ENCODE results near the gene KCNQ4. TPM values are rescaled to one million over a fixed set of nuclear protein-coding genes. Genes with fewer than 3 reads are reported as not detected.

KCNQ4 gene
- total RNA-seq, 1 donor from 2014 or later: under 0.01 TPM

GRCh38 chr1:40836283-40836682 is 52.7 kb downstream of the KCNQ4 start:
- TF ChIP-seq CTCF (IDR thresholded peaks at IDR 0.05; ENCODE audit: insufficient read depth, low read length, severe bottlenecking): no peak
- Histone ChIP-seq H3K27me3 (ENCODE audit: control insufficient read depth, insufficient read depth, low read length) (peaks cover 2% of the 10 kb centered on the region), H3K4me3 (ENCODE audit: low read depth, low read length) (no peak overlapping the region), H3K36me3 (ENCODE audit: control insufficient read depth, insufficient read depth, low read length) (no peaks in the 10 kb centered on the region)
- DNase-seq (ENCODE audit: low read depth): no peak
- peak; percentile 13 for FAIRE-seq

DNA sequence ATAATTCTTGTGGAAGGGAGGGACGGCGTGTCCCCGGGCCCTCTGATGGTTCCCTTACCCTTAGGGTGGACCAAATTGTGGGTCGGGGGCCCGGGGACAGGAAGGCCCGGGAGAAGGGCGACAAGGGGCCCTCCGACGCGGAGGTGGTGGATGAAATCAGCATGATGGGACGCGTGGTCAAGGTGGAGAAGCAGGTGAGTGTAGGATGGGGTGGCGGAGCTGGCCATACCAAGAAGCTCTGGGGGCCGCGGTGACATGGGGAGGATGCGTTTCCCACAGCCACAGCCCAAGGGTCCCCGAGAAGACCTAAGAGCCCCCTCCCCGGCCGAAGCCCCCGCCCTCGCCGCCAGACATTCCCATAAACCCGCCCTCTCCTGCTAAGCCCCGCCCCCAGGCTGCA is 54.0 kb downstream of the KCNQ4 start:
- Histone ChIP-seq H3K36me3 (ENCODE audit: control insufficient read depth, insufficient read depth, low read length) (no peaks in the 10 kb centered on the region), H3K4me3 (ENCODE audit: low read depth, low read length) (no peak overlapping the region), H3K27me3 (ENCODE audit: control insufficient read depth, insufficient read depth, low read length) (peaks cover 2% of the 10 kb centered on the region)
- no peak for TF ChIP-seq CTCF (IDR thresholded peaks at IDR 0.05; ENCODE audit: insufficient read depth, low read length, severe bottlenecking)
- FAIRE-seq (no peak), DNase-seq (ENCODE audit: low read depth) (no peak)

- no peak for DNase-seq (ENCODE audit: low read depth)
- no peak for TF ChIP-seq CTCF (IDR thresholded peaks at IDR 0.05; ENCODE audit: insufficient read depth, low read length, severe bottlenecking)
- no peaks in the 10 kb centered on the region for H3K36me3 ChIP-seq (ENCODE audit: control insufficient read depth, insufficient read depth, low read length)
- H3K4me3 ChIP-seq (ENCODE audit: low read depth, low read length): no peak overlapping the region
- peaks cover 2% of the 10 kb centered on the region for H3K27me3 ChIP-seq (ENCODE audit: control insufficient read depth, insufficient read depth, low read length)
- FAIRE-seq: no peak
Measured at GRCh38 chr1:40838045-40838979, 54.7 kb downstream of the KCNQ4 start.

DNA sequence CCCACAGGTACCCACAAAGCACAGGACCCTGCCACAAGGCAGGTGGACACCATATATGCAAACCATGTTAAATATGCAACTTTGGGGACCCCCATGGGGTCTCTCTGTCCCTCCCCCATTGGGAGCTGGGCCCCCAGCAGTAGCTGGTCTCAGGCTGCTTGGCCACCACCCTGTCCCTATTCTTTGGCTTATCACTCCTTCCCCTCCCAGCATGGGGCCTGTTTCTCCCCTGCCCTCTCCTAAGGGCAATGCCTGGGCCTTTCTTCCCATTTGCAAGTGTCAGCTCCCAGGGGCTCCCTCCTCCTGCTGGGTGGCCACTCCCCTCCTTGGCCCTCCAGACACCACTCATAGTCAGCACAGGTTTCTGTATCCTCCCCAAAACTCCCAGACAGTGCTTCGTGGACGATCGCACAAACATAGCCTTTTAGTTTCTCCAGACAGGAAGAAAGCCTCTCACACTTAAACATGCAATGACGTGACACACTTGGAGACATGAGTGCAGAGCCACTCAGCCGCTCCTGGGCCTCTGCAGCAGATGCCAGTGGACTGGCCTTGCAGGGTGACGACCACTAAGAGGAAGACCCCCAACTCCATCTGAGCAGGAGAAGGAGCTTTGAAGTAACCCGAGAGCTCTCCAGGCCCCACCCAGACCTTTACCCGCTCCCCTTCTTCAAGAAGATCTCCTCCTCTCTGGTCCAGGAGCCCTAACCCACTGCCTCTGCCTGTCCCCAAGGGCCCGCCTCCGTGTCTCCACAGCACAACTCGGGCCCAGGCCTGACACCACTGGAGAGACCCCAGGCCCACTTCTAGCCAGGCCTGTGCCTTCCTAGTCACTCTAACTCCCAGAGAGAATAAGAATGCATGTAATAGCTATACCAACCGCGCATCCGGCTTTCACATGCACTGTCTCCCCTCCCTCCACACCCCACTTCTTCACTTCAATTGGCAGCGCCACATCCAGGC is 55.7 kb downstream of the KCNQ4 start:
- H3K36me3 ChIP-seq (ENCODE audit: control insufficient read depth, insufficient read depth, low read length): no peaks in the 10 kb centered on the region
- no peak for TF ChIP-seq CTCF (IDR thresholded peaks at IDR 0.05; ENCODE audit: insufficient read depth, low read length, severe bottlenecking)
- DNase-seq (ENCODE audit: low read depth): no peak
- FAIRE-seq: no peak
- no peak overlapping the region for H3K4me3 ChIP-seq (ENCODE audit: low read depth, low read length)
- H3K27me3 ChIP-seq (ENCODE audit: control insufficient read depth, insufficient read depth, low read length): peaks cover 2% of the 10 kb centered on the region

DNA sequence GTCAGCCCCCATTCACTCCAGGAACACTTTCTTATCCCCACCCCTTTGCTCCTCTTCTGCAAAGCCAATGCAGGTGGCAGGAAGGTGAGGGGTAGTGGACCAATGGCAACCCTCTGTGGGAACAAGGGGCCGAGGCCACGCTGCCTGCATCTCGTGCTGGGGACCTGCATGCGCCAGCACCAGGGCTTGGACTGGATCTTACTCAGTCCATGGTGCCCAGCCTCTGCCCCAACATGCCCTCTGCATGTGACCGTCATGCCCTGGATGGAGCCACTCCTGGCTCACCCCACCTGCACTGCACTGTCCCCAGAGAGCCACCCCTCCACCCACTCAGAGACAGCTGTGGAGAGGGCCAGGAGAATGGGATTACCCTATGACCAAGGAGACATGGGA is 56.4 kb downstream of the KCNQ4 start:
- H3K27me3 ChIP-seq (ENCODE audit: control insufficient read depth, insufficient read depth, low read length): peaks cover 2% of the 10 kb centered on the region
- H3K36me3 ChIP-seq (ENCODE audit: control insufficient read depth, insufficient read depth, low read length): no peaks in the 10 kb centered on the region
- no peak for TF ChIP-seq CTCF (IDR thresholded peaks at IDR 0.05; ENCODE audit: insufficient read depth, low read length, severe bottlenecking)
- DNase-seq (ENCODE audit: low read depth): no peak
- FAIRE-seq: no peak
- no peak overlapping the region for H3K4me3 ChIP-seq (ENCODE audit: low read depth, low read length)

Measured in bronchial epithelial cell (primary cell).